ENCODE results near the gene CD200.
A peak's percentile ranks its signal among the peaks of the same experiment; 100 is the strongest.

Gene CD200

GRCh38 chr3:112341386-112341785 is 8.4 kb downstream of the CD200 start:
- no peaks in the 10 kb centered on the region for H4K20me1 ChIP-seq
- no peaks in the 10 kb centered on the region for H3K27me3 ChIP-seq
- no peak overlapping the region for H3K9ac ChIP-seq
- TF ChIP-seq Cebpa-rat (IDR thresholded peaks at IDR 0.05) = no peak
- H3K4me3 ChIP-seq = no peak overlapping the region
- H3K27ac ChIP-seq = no peak overlapping the region
- no peak overlapping the region for H3K4me2 ChIP-seq
- H3K36me3 ChIP-seq = no peaks in the 10 kb centered on the region
- peaks cover 13% of the 10 kb centered on the region for H3K9me3 ChIP-seq
- no peaks in the 10 kb centered on the region for H3K4me1 ChIP-seq

GRCh38 chr3:112345681-112346080 is 12.7 kb downstream of the CD200 start:
- no peaks in the 10 kb centered on the region for H3K27me3 ChIP-seq
- no peaks in the 10 kb centered on the region for H3K4me1 ChIP-seq
- H3K4me3 ChIP-seq = no peak overlapping the region
- no peak overlapping the region for H3K27ac ChIP-seq
- H4K20me1 ChIP-seq = no peaks in the 10 kb centered on the region
- H3K36me3 ChIP-seq = no peaks in the 10 kb centered on the region
- peaks cover 13% of the 10 kb centered on the region for H3K9me3 ChIP-seq
- H3K4me2 ChIP-seq = no peak overlapping the region
- no peak overlapping the region for H3K9ac ChIP-seq
- TF ChIP-seq Cebpa-rat (IDR thresholded peaks at IDR 0.05) = no peak

- no peaks in the 10 kb centered on the region for H3K27me3 ChIP-seq
These were observed 13.7 kb downstream of the CD200 start for GRCh38 chr3:112346491-112347122.

GRCh38 chr3:112348943-112349342 is 16.0 kb downstream of the CD200 start:
- Histone ChIP-seq H3K4me2 (no peak overlapping the region), H4K20me1 (no peaks in the 10 kb centered on the region), H3K27ac (no peak overlapping the region), H3K9ac (no peak overlapping the region), H3K36me3 (no peaks in the 10 kb centered on the region), H3K4me1 (peaks cover 8% of the 10 kb centered on the region), H3K4me3 (no peak overlapping the region), H3K9me3 (peaks cover 5% of the 10 kb centered on the region), H3K27me3 (no peaks in the 10 kb centered on the region)
- no peak for TF ChIP-seq Cebpa-rat (IDR thresholded peaks at IDR 0.05)

More at GRCh38 chr3:112346491-112347122, 13.7 kb downstream of the CD200 start:
- no peak for TF ChIP-seq Cebpa-rat (IDR thresholded peaks at IDR 0.05)
- Histone ChIP-seq H4K20me1 (no peaks in the 10 kb centered on the region), H3K4me3 (no peak overlapping the region), H3K4me2 (no peak overlapping the region), H3K9ac (no peak overlapping the region), H3K27ac (no peak overlapping the region), H3K4me1 (peaks cover 5% of the 10 kb centered on the region), H3K36me3 (no peaks in the 10 kb centered on the region), H3K9me3 (peaks cover 13% of the 10 kb centered on the region)

- no peak for TF ChIP-seq Cebpa-rat (IDR thresholded peaks at IDR 0.05)
- peaks cover 8% of the 10 kb centered on the region for H3K4me1 ChIP-seq
- no peak overlapping the region for H3K4me2 ChIP-seq
These were observed 16.6 kb downstream of the CD200 start for GRCh38 chr3:112349557-112349956.

GRCh38 chr3:112350018-112350810 is 17.3 kb downstream of the CD200 start:
- Histone ChIP-seq H3K27me3 (no peaks in the 10 kb centered on the region), H3K36me3 (no peaks in the 10 kb centered on the region), H3K9ac (no peak overlapping the region), H3K4me3 (no peak overlapping the region), H3K9me3 (no peaks in the 10 kb centered on the region), H3K4me1 (peaks cover 8% of the 10 kb centered on the region), H3K4me2 (no peak overlapping the region), H3K27ac (no peak overlapping the region), H4K20me1 (no peaks in the 10 kb centered on the region)
- no peak for TF ChIP-seq Cebpa-rat (IDR thresholded peaks at IDR 0.05)

More at GRCh38 chr3:112349557-112349956, 16.6 kb downstream of the CD200 start:
- Histone ChIP-seq H3K9ac (no peak overlapping the region), H3K27me3 (no peaks in the 10 kb centered on the region), H3K9me3 (no peaks in the 10 kb centered on the region), H3K36me3 (no peaks in the 10 kb centered on the region), H4K20me1 (no peaks in the 10 kb centered on the region), H3K27ac (no peak overlapping the region), H3K4me3 (no peak overlapping the region)

- TF ChIP-seq Cebpa-rat (IDR thresholded peaks at IDR 0.05) = no peak
- Histone ChIP-seq H3K9ac (no peak overlapping the region), H3K9me3 (no peaks in the 10 kb centered on the region), H3K4me2 (peak overlapping the region; percentile 40; the same call in 1 of the 2 replicates), H4K20me1 (no peaks in the 10 kb centered on the region), H3K4me3 (no peak overlapping the region), H3K27ac (no peak overlapping the region), H3K36me3 (no peaks in the 10 kb centered on the region), H3K4me1 (peaks cover 8% of the 10 kb centered on the region), H3K27me3 (no peaks in the 10 kb centered on the region)
These were observed 18.1 kb downstream of the CD200 start for GRCh38 chr3:112351036-112351435.

GRCh38 chr3:112351823-112352222 is 18.9 kb downstream of the CD200 start:
- Histone ChIP-seq H3K27me3 (no peaks in the 10 kb centered on the region), H3K4me1 (peaks cover 8% of the 10 kb centered on the region), H3K4me2 (peak overlapping the region; percentile 40), H3K9me3 (no peaks in the 10 kb centered on the region), H3K27ac (no peak overlapping the region), H4K20me1 (no peaks in the 10 kb centered on the region), H3K9ac (no peak overlapping the region), H3K36me3 (no peaks in the 10 kb centered on the region), H3K4me3 (no peak overlapping the region)
- TF ChIP-seq Cebpa-rat (IDR thresholded peaks at IDR 0.05) = no peak

GRCh38 chr3:112352720-112353119 is 19.8 kb downstream of the CD200 start:
- no peak overlapping the region for H3K4me3 ChIP-seq
- H3K27me3 ChIP-seq = no peaks in the 10 kb centered on the region
- no peak for TF ChIP-seq Cebpa-rat (IDR thresholded peaks at IDR 0.05)
- peaks cover 8% of the 10 kb centered on the region for H3K4me1 ChIP-seq
- H3K4me2 ChIP-seq = no peak overlapping the region
- no peak overlapping the region for H3K27ac ChIP-seq
- H3K9ac ChIP-seq = no peak overlapping the region
- no peaks in the 10 kb centered on the region for H3K9me3 ChIP-seq
- H3K36me3 ChIP-seq = no peaks in the 10 kb centered on the region
- H4K20me1 ChIP-seq = no peaks in the 10 kb centered on the region

GRCh38 chr3:112353365-112353764 is 20.4 kb downstream of the CD200 start:
- no peaks in the 10 kb centered on the region for H3K27me3 ChIP-seq
- no peaks in the 10 kb centered on the region for H4K20me1 ChIP-seq
- no peak overlapping the region for H3K27ac ChIP-seq
- no peak for TF ChIP-seq Cebpa-rat (IDR thresholded peaks at IDR 0.05)
- H3K4me1 ChIP-seq = peaks cover 12% of the 10 kb centered on the region
- H3K36me3 ChIP-seq = no peaks in the 10 kb centered on the region
- H3K4me3 ChIP-seq = no peak overlapping the region
- H3K9me3 ChIP-seq = no peaks in the 10 kb centered on the region
- H3K9ac ChIP-seq = no peak overlapping the region
- H3K4me2 ChIP-seq = no peak overlapping the region

Data from BLaER1 (cell line).